Measurements from ENCODE around the gene PIGQ. TPM values are rescaled to one million over a fixed set of nuclear protein-coding genes. Genes with fewer than 3 reads are reported as not detected.

Gene PIGQ
- total RNA-seq, 1 experiment from 2014 or later, result 58.0 TPM

DNA sequence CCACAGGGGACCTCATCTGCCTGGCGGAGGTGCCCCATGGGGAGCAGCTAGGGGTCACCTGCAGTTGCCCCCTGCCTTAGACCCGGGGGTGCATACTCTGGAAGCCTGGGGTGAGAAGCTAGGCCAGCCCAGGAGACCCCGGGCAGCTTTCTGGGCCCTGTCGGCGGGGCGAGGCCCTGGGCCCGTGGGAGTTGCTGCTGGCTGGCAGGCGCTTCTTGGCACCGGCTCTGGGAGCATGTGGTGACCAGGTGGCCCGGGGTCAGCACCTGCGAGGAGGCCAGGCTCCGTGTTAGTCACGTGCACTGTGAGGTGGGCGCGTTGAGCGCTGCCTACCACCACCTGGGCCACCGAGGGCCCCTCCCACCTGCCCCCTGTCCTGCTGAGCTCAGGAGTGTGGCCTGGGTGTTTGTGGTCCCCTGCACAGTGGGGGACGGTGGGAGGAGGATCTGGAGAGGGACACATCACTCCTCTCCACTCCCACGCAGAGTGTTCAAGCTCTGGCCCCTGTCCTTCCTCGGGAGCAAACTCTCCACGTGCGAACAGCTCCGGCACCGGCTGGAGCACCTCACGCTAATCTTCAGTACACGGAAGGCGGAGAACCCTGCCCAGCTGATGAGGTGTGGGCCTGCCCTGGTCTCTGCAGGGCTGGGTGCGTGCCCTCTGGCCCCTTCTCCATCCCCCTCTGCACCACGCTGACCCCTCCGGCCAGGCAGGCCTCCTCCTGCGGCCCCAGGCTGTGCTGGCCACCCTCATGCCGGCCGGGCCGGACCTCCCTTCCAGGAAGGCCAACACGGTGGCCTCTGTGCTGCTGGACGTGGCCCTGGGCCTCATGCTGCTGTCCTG, 5.8 kb downstream of the PIGQ start:
- H3K36me3 Mint-ChIP-seq (ENCODE audit: insufficient read depth in 1 of 3, low read depth in 3 of 3), result peaks cover 0 to 4% (median 3%) of the 10 kb centered on the region in 3 experiments; a peak in 4 of 7 replicates
- WGBS (ENCODE audit: extremely low coverage, insufficient read length, low lambda C conversion rate), result no CpG with 5 or more reads among the region's 36 CpGs
- H3K27me3 ChIP-seq (ENCODE audit: insufficient read depth, low read length), result no peaks in the 10 kb centered on the region
- H4K20me1 ChIP-seq (ENCODE audit: control insufficient read depth, insufficient read depth, insufficient read length), result no peaks in the 10 kb centered on the region
- H2BK5ac ChIP-seq (ENCODE audit: insufficient read length, low read length), result no peak overlapping the region
- no peak overlapping the region for H3K14ac ChIP-seq (ENCODE audit: insufficient read depth, low read length)
- no peak overlapping the region for H3T11ph ChIP-seq (ENCODE audit: low read length)
- no peak overlapping the region for H3K9ac ChIP-seq (ENCODE audit: extremely low read depth, insufficient read length, low read length)
- H3K23me2 ChIP-seq (ENCODE audit: insufficient read length, low read depth, low read length, poor library complexity, severe bottlenecking), result no peaks in the 10 kb centered on the region
- no peak overlapping the region for H2AFZ ChIP-seq (ENCODE audit: low read length)
- no peaks in the 10 kb centered on the region for H3K79me1 ChIP-seq (ENCODE audit: insufficient read depth, low read depth, low read length, poor library complexity, severe bottlenecking)
- H3K4me1 Mint-ChIP-seq, result peaks cover 6 to 21% of the 10 kb centered on the region in 2 experiments
- H3K18ac ChIP-seq (ENCODE audit: insufficient read length, low read depth, low read length), result no peak overlapping the region
- H3K9me3 Mint-ChIP-seq, result no peaks in the 10 kb centered on the region
- no peak overlapping the region for H4K91ac ChIP-seq (ENCODE audit: insufficient read length, low read depth, low read length)
- no peak overlapping the region for H3K4me2 ChIP-seq (ENCODE audit: insufficient read depth, insufficient read length, low read length)
- no peaks in the 10 kb centered on the region; the same call in 1 of the 2 replicates for H3K27me3 Mint-ChIP-seq (ENCODE audit: low read depth)
- no peaks in the 10 kb centered on the region for H3K9me3 ChIP-seq (ENCODE audit: control insufficient read depth, low read depth, low read length)
- no peak overlapping the region for H2BK12ac ChIP-seq (ENCODE audit: insufficient read length, low read depth, low read length)
- no peaks in the 10 kb centered on the region for H3K4me1 ChIP-seq (ENCODE audit: insufficient read depth, low read length)
- no peak overlapping the region for H4K5ac ChIP-seq (ENCODE audit: insufficient read length, low read depth, low read length)
- no peak for DNase-seq
- H2BK120ac ChIP-seq (ENCODE audit: low read depth, low read length, poor library complexity, severe bottlenecking), result no peak overlapping the region
- H3K56ac ChIP-seq (ENCODE audit: insufficient read length, low read depth, low read length), result no peak overlapping the region
- H2BK15ac ChIP-seq (ENCODE audit: low read depth, low read length), result no peak overlapping the region
- H2BK20ac ChIP-seq (ENCODE audit: low read depth, low read length, poor library complexity, severe bottlenecking), result no peak overlapping the region
- H3K27ac Mint-ChIP-seq, result no peak overlapping the region
- no peak overlapping the region for H3K23ac ChIP-seq (ENCODE audit: insufficient read length, low read depth, low read length)
- no peak overlapping the region for H2AK5ac ChIP-seq (ENCODE audit: insufficient read length, low read length)
- H3K4me3 Mint-ChIP-seq, result no peak overlapping the region
- H3K79me2 ChIP-seq (ENCODE audit: insufficient read depth, low read length), result no peaks in the 10 kb centered on the region; the same call in 1 of the 2 replicates
- no peak overlapping the region for H3K27ac ChIP-seq (ENCODE audit: insufficient read length, low read depth, low read length)
- no peak overlapping the region for H3K4ac ChIP-seq (ENCODE audit: low read depth, low read length)
- no peak for TF ChIP-seq CTCF (conservative IDR thresholded peaks at IDR 0.05)
- no peak overlapping the region for H4K8ac ChIP-seq (replicated peaks; ENCODE audit: insufficient read length, low read depth, low read length)
